Hepatocyte (in vitro differentiated cells): Measurements from ENCODE around the gene NMB. TPM values are rescaled to one million over a fixed set of nuclear protein-coding genes. Genes with fewer than 3 reads are reported as not detected.

Experiments
- DNase-seq: peaks from one replicate; pipeline ENCODE4 v3.0.0-alpha.2; 2016; ENCODE audit warnings: low spot score
- H2AFZ ChIP-seq: fragments of 200-600 bp; sonication (generic); 2 replicates; pipeline ENCODE4 v1.6.0; 2016; ENCODE audit warnings: antibody characterized with exemption, mild to moderate bottlenecking
- H3K27ac ChIP-seq: fragments of 200-600 bp; sonication (generic); 2 replicates; pipeline ENCODE4 v1.5.1; 2016; ENCODE audit warnings: mild to moderate bottlenecking
- H3K27me3 ChIP-seq: fragments of 200-600 bp; sonication (generic); 2 replicates; pipeline ENCODE4 v1.6.1; 2016
- H3K36me3 ChIP-seq: fragments of 200-600 bp; sonication (generic); replicated peaks from 2 replicates; pipeline ENCODE4 v1.5.1; 2016; ENCODE audit warnings: low read depth; ENCODE audit not compliant: insufficient read depth
- H3K4me1 ChIP-seq: fragments of 200-600 bp; sonication (generic); 2 replicates; pipeline ENCODE4 v1.5.1; 2016; ENCODE audit warnings: mild to moderate bottlenecking, moderate library complexity; ENCODE audit not compliant: insufficient read depth
- H3K4me2 ChIP-seq: fragments of 200-600 bp; sonication (generic); 2 replicates; pipeline ENCODE4 v1.6.0; 2016
- H3K4me3 ChIP-seq: fragments of 200-600 bp; sonication (generic); 2 replicates; pipeline ENCODE4 v1.5.1; 2016; ENCODE audit warnings: mild to moderate bottlenecking
- H3K79me2 ChIP-seq: fragments of 200-600 bp; sonication (generic); 2 replicates; pipeline ENCODE4 v1.6.0; 2017; ENCODE audit warnings: mild to moderate bottlenecking
- H3K9me2 ChIP-seq: fragments of 200-600 bp; sonication (generic); replicated peaks from 2 replicates; pipeline ENCODE4 v1.6.0; 2017; ENCODE audit warnings: mild to moderate bottlenecking; ENCODE audit not compliant: insufficient read depth
- H3K9me3 ChIP-seq: fragments of 200-600 bp; sonication (generic); 2 replicates; pipeline ENCODE4 v1.5.1; 2016; ENCODE audit warnings: low read depth, mild to moderate bottlenecking
- H4K20me1 ChIP-seq: fragments of 200-600 bp; sonication (generic); 2 replicates; pipeline ENCODE4 v1.6.0; 2016; ENCODE audit warnings: mild to moderate bottlenecking; ENCODE audit not compliant: insufficient read depth, poor library complexity, severe bottlenecking
- CTCF ChIP-seq: fragments of 200-600 bp; sonication (generic); IDR thresholded peaks from 2 replicates; pipeline ENCODE4 v1.5.1; 2016; ENCODE audit warnings: antibody characterized with exemption, mild to moderate bottlenecking; ENCODE audit not compliant: poor library complexity
- EZH2 ChIP-seq: fragments of 200-600 bp; sonication (generic); IDR thresholded peaks from 2 replicates; pipeline ENCODE4 v1.6.1; 2016; ENCODE audit warnings: antibody characterized with exemption, mild to moderate bottlenecking, borderline replicate concordance
- EZH2phosphoT487 ChIP-seq: fragments of 200-600 bp; sonication (generic); IDR thresholded peaks from one replicate; pipeline ENCODE4 v1.6.1; 2018; ENCODE audit warnings: antibody characterized with exemption, mild to moderate bottlenecking, low read depth, moderate library complexity; ENCODE audit not compliant: unreplicated experiment, severe bottlenecking
- WGBS: methylation state at CpG from one replicate; pipeline ENCODE4 v1.1.6; 2016; ENCODE audit warnings: low lambda C conversion rate; ENCODE audit errors: missing lambda C conversion rate; 5-methylcytosine and 5-hydroxymethylcytosine counted together
- polyA plus RNA-seq: library from polyadenylated mRNA; unstranded; fragments of >200 nt; fragmentation: Nextera tagmentation; extraction: Ambion mirVana; gene quantifications from 2 replicates; pipeline ENCODE4 v1.2.1, GENCODE V29; 2016
- total RNA-seq: library from RNA; depleted of rRNA; stranded (reverse); fragments of >200 nt; gene quantifications from 2 replicates; pipeline ENCODE4 v1.2.3, GENCODE V29; 2014

Gene NMB
- total and polyA plus RNA-seq, 2 experiments from 2014 or later, result 3.8 to 15.4 TPM

GRCh38 chr15:84659904-84660781 is 2.1 kb upstream of the NMB start:
- no peak for DNase-seq
- Histone ChIP-seq H3K27me3 (no peaks in the 10 kb centered on the region), H3K9me3 (no peaks in the 10 kb centered on the region), H2AFZ (no peak overlapping the region), H3K4me1 (no peaks in the 10 kb centered on the region), H3K36me3 (no peaks in the 10 kb centered on the region), H4K20me1 (no peaks in the 10 kb centered on the region), H3K79me2 (no peaks in the 10 kb centered on the region), H3K4me3 (no peak overlapping the region), H3K9me2 (no peaks in the 10 kb centered on the region), H3K4me2 (no peak overlapping the region), H3K27ac (no peak overlapping the region)
- WGBS, result 74% methylated on average over 4 of the region's 4 CpGs
- no peak for TF ChIP-seq EZH2
- no peak for TF ChIP-seq EZH2phosphoT487
- TF ChIP-seq CTCF, result no peak

GRCh38 chr15:84658788-84659411 is 901 bp upstream of the NMB start:
- no peak for TF ChIP-seq CTCF
- TF ChIP-seq EZH2, result no peak
- no peak for TF ChIP-seq EZH2phosphoT487
- Histone ChIP-seq H4K20me1 (no peaks in the 10 kb centered on the region), H3K27ac (peak overlapping the region; percentile 87), H3K36me3 (no peaks in the 10 kb centered on the region), H3K4me2 (peak overlapping the region; percentile 91), H3K27me3 (no peaks in the 10 kb centered on the region), H3K9me2 (no peaks in the 10 kb centered on the region), H2AFZ (peak overlapping the region; percentile 76), H3K4me3 (no peak overlapping the region), H3K9me3 (no peaks in the 10 kb centered on the region), H3K4me1 (no peaks in the 10 kb centered on the region), H3K79me2 (no peaks in the 10 kb centered on the region)
- 61% methylated on average over 7 of the region's 7 CpGs for WGBS
- DNase-seq, result no peak

- H3K4me2 ChIP-seq, result peak overlapping the region; percentile 91
- no peak for DNase-seq
- H4K20me1 ChIP-seq, result no peaks in the 10 kb centered on the region
- H3K9me3 ChIP-seq, result no peaks in the 10 kb centered on the region
- H3K27me3 ChIP-seq, result no peaks in the 10 kb centered on the region
- H3K9me2 ChIP-seq, result no peaks in the 10 kb centered on the region
- TF ChIP-seq CTCF, result no peak
- no peak for TF ChIP-seq EZH2phosphoT487
- TF ChIP-seq EZH2, result no peak
- peaks cover 10% of the 10 kb centered on the region for H3K4me1 ChIP-seq
- no peaks in the 10 kb centered on the region for H3K36me3 ChIP-seq
- peaks cover 11% of the 10 kb centered on the region for H3K79me2 ChIP-seq
- peak overlapping the region; percentile 76 for H2AFZ ChIP-seq
- peak overlapping the region; percentile 87 for H3K27ac ChIP-seq
- H3K4me3 ChIP-seq, result peak overlapping the region; percentile 62
- WGBS, result 21% methylated on average over 17 of the region's 17 CpGs
Measured at GRCh38 chr15:84657748-84658079, 285 bp downstream of the NMB start.
